GM12892 (cell line): ENCODE measurements around the gene GNB1.

Experiments
- POLR2A ChIP-seq: IDR thresholded peaks from 2 replicates; pipeline ENCODE4 v1.6.1; 2011; ENCODE audit warnings: low read depth, low read length, control low read depth
- TAF1 ChIP-seq: IDR thresholded peaks from 2 replicates; pipeline ENCODE4 v1.6.1; 2011; ENCODE audit warnings: low read depth, mild to moderate bottlenecking, control low read depth, low read length, borderline replicate concordance

DNA sequence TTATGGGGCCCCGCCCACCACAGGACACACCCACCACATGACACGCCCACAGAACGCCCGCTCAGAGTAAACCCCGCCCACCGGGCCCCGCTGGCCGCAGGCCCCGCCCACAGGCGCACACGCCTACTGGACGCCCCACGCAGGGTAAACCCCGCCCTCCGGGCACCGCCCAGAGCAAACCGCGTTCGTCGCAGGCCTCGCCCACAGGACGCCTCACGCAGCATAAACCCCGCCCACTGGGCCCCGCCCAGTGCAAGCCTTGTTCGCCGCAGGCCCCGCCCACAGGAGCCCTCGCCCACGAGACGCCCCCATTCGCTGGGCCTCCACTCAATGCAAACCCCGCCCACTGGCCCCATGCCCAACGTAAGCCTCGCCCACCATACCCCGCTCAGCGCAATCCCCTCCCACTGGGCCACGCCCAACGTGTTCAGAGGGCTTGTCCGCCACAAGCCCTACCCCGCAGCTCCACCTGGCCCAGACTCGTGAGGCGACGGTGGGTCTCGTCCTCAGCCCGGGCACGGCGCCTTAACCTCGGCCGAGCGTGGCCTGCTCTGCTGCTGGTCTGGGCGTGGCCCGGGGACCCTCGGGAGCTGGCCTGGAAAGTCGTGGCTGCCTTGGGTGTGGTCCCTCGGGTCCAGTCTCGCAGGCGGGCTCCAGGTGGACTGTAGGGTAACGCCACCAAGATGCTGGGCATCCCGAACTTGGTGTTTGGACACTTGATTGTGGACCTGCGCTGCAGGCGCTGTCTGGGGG lies 28.6 kb upstream of the GNB1 start:
- TF ChIP-seq POLR2A (no peak), TAF1 (no peak)
